Panc1 (cell line): ENCODE measurements around the gene ACMSD. TPM values are rescaled to one million over a fixed set of nuclear protein-coding genes. Genes with fewer than 3 reads are reported as not detected.

ENCODE experiments used
- ATAC-seq: fragments of 200-7000 bp; cut with Tn5 transposase; 2 replicates; pipeline ENCODE4 v1.9.1; 2020; ENCODE audit warnings: mild to moderate bottlenecking, moderate library complexity
- BruUV-seq: library from RNA; stranded (reverse); fragments of 400-500 nt; replicated peaks from 2 replicates; lab custom pipeline; 2021; lab: Mats Ljungman, UMichigan
- CTCF ChIA-PET: fragments of 300-600 bp; sonication (Branson Sonifier 250); formaldehyde crosslinking; loops from one replicate; lab custom pipeline; 2022; ENCODE audit warnings: antibody characterized with exemption; lab: Charles Lee
- POLR2A ChIA-PET: fragments of 300-600 bp; sonication (Branson Sonifier 250); formaldehyde crosslinking; loops from one replicate; lab custom pipeline; 2022; ENCODE audit warnings: antibody characterized with exemption; lab: Charles Lee
- DNase-seq: peaks from one replicate; pipeline ENCODE4 v3.0.0-alpha.2; 2010; ENCODE audit warnings: low read depth, low spot score
- H3K27ac ChIP-seq: 2 replicates; pipeline ENCODE4 v1.5.1; 2011; ENCODE audit warnings: mild to moderate bottlenecking, low read length, inconsistent platforms
- H3K27me3 ChIP-seq: fragments of 200-500 bp; sonication (Bioruptor generic); 2 replicates; pipeline ENCODE4 v1.6.0; 2014; ENCODE audit warnings: low read length, inconsistent platforms; ENCODE audit not compliant: control insufficient read depth, insufficient read depth
- H3K36me3 ChIP-seq: fragments of 200-500 bp; sonication (Bioruptor generic); 2 replicates; pipeline ENCODE4 v1.5.1; 2014; ENCODE audit warnings: inconsistent platforms, mild to moderate bottlenecking, low read length, moderate library complexity; ENCODE audit not compliant: control insufficient read depth, insufficient read depth
- H3K4me1 ChIP-seq: 2 replicates; pipeline ENCODE4 v1.5.1; 2011; ENCODE audit warnings: inconsistent platforms, mild to moderate bottlenecking, low read length, moderate library complexity; ENCODE audit not compliant: control insufficient read depth, insufficient read depth
- H3K4me3 ChIP-seq, 2 experiments: 2 replicates each; pipeline ENCODE4 v1.5.1; 2011 to 2012; ENCODE audit warnings: low read depth in 2 of 2, low read length in 2 of 2, mild to moderate bottlenecking in 2 of 2, inconsistent platforms in 1 of 2, moderate library complexity in 1 of 2
- H3K9me3 ChIP-seq: fragments of 200-500 bp; sonication (Bioruptor generic); 2 replicates; pipeline ENCODE4 v1.5.1; 2014; ENCODE audit warnings: low read depth, mild to moderate bottlenecking, inconsistent platforms, low read length, moderate library complexity; ENCODE audit not compliant: control insufficient read depth, insufficient read depth
- CTCF ChIP-seq: fragments of 450-650 bp; IDR thresholded peaks from 2 replicates; pipeline ENCODE4 v1.5.1; 2017; ENCODE audit warnings: mild to moderate bottlenecking
- POLR2AphosphoS5 ChIP-seq: IDR thresholded peaks from 2 replicates; pipeline ENCODE4 v1.6.1; 2012; ENCODE audit warnings: mild to moderate bottlenecking, low read depth, low read length, moderate library complexity
- SIN3A ChIP-seq: IDR thresholded peaks from 2 replicates; pipeline ENCODE4 v1.6.1; 2012; ENCODE audit warnings: low read depth, mild to moderate bottlenecking, low read length, moderate library complexity, borderline replicate concordance; ENCODE audit not compliant: insufficient read depth
- TCF7L2 ChIP-seq: IDR thresholded peaks from 2 replicates; pipeline ENCODE4 v1.6.1; 2011; ENCODE audit warnings: mild to moderate bottlenecking, low read depth, low read length, inconsistent platforms
- in situ Hi-C: cut with HindIII; loops from 2 replicates; pipeline ENCODE4 v1.10.0; 2016; ENCODE audit warnings: low sequenced_read_pairs, low pct_unique_long_range_greater_than_20kb
- intact Hi-C: fragments of 100-400 bp; cut with micrococcal nuclease; formaldehyde crosslinking; loops from one replicate; pipeline ENCODE4 v1.10.0; 2022; ENCODE audit not compliant: unreplicated experiment
- total RNA-seq: library from RNA; stranded (reverse); gene quantifications from one replicate; pipeline ENCODE4 v1.2.1, GENCODE V29; 2021; ENCODE audit not compliant: unreplicated experiment
- TF ChIP-seq, protein P1 (sequence below), 2 experiments: IDR thresholded peaks; 2 replicates each; pipeline ENCODE4 v1.6.1; 2011 to 2012; ENCODE audit warnings: low read depth in 2 of 2, control low read depth in 1 of 2, low read length in 1 of 2, mild to moderate bottlenecking in 1 of 2, moderate library complexity in 1 of 2; ENCODE audit not compliant: insufficient read depth in 1 of 2

ACMSD gene
- total RNA-seq, 1 experiment from 2014 or later: not detected

DNA sequence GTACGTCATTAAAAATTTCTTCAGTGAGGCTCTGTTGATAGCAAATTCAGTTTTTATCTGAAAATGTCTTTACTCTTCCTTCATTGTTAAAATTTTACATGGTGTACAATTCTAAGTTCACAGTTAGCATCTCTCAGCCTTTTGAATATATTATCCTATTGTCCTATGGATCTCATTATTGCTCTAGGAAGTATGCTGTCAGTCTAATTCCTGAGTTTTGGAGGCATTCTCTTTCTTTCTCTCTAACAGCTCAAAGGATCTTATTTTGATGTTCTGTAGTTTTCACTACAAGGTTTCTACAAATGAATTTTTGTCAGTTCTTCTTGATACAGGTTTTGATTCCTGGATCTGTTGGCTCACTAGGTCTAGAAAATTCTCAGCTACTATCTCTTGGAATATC lies 2.9 kb upstream of the ACMSD start:
- intact Hi-C loops (no loop called here), in situ Hi-C loops (no loop called here)
- Histone ChIP-seq H3K27me3 (peaks cover 5% of the 10 kb centered on the region; the same call in 1 of the 2 replicates), H3K4me3 (no peak overlapping the region), H3K9me3 (no peaks in the 10 kb centered on the region), H3K36me3 (no peaks in the 10 kb centered on the region), H3K27ac (no peak overlapping the region), H3K4me1 (no peaks in the 10 kb centered on the region)
- DNase-seq (no peak), ATAC-seq (no peak)
- ChIA-PET CTCF (no interaction called here), POLR2A (no interaction called here)
- BruUV-seq: no TSS peak
- TF ChIP-seq POLR2AphosphoS5: no peak
- TF ChIP-seq, protein P1, sequence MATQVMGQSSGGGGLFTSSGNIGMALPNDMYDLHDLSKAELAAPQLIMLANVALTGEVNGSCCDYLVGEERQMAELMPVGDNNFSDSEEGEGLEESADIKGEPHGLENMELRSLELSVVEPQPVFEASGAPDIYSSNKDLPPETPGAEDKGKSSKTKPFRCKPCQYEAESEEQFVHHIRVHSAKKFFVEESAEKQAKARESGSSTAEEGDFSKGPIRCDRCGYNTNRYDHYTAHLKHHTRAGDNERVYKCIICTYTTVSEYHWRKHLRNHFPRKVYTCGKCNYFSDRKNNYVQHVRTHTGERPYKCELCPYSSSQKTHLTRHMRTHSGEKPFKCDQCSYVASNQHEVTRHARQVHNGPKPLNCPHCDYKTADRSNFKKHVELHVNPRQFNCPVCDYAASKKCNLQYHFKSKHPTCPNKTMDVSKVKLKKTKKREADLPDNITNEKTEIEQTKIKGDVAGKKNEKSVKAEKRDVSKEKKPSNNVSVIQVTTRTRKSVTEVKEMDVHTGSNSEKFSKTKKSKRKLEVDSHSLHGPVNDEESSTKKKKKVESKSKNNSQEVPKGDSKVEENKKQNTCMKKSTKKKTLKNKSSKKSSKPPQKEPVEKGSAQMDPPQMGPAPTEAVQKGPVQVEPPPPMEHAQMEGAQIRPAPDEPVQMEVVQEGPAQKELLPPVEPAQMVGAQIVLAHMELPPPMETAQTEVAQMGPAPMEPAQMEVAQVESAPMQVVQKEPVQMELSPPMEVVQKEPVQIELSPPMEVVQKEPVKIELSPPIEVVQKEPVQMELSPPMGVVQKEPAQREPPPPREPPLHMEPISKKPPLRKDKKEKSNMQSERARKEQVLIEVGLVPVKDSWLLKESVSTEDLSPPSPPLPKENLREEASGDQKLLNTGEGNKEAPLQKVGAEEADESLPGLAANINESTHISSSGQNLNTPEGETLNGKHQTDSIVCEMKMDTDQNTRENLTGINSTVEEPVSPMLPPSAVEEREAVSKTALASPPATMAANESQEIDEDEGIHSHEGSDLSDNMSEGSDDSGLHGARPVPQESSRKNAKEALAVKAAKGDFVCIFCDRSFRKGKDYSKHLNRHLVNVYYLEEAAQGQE (IDR thresholded peaks at IDR 0.05; ENCODE audit: insufficient read depth in 1 of 2, low read depth in 2 of 2, low read length in 1 of 2): no peak
- no peak for TF ChIP-seq SIN3A
- TF ChIP-seq TCF7L2: no peak
- TF ChIP-seq CTCF: no peak

DNA sequence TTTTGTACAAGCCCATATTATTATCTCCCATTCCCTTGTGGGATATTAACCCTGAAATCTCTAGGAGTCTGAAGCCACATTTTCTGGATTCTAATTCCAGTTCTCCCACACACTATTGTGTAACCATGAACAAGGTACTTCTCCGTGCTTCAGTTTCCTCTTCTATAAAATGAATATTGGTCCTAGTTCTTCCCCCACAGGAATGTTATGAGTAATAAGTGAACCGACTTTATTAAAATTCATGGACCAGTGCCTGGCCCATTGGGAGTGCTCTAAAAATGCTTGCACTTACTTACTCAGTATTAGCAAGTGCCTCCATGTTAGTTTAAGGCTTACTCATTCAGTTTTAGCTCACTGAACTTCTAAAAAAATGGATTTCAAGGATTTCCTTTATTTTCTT lies 1.4 kb upstream of the ACMSD start:
- TF ChIP-seq CTCF (no peak), POLR2AphosphoS5 (no peak), TCF7L2 (no peak)
- H3K4me3 ChIP-seq: no peak overlapping the region
- intact Hi-C loops: no loop called here
- H3K9me3 ChIP-seq: no peaks in the 10 kb centered on the region
- ATAC-seq (no peak), DNase-seq (no peak)
- ChIA-PET POLR2A (no interaction called here), CTCF (no interaction called here)
- no peaks in the 10 kb centered on the region for H3K36me3 ChIP-seq
- H3K27ac ChIP-seq: no peak overlapping the region
- no TSS peak for BruUV-seq
- no peaks in the 10 kb centered on the region for H3K4me1 ChIP-seq
- in situ Hi-C loops: no loop called here
- peaks cover 5% of the 10 kb centered on the region; the same call in 1 of the 2 replicates for H3K27me3 ChIP-seq
